ENCODE data around the gene BARHL1.

BARHL1 gene

DNA sequence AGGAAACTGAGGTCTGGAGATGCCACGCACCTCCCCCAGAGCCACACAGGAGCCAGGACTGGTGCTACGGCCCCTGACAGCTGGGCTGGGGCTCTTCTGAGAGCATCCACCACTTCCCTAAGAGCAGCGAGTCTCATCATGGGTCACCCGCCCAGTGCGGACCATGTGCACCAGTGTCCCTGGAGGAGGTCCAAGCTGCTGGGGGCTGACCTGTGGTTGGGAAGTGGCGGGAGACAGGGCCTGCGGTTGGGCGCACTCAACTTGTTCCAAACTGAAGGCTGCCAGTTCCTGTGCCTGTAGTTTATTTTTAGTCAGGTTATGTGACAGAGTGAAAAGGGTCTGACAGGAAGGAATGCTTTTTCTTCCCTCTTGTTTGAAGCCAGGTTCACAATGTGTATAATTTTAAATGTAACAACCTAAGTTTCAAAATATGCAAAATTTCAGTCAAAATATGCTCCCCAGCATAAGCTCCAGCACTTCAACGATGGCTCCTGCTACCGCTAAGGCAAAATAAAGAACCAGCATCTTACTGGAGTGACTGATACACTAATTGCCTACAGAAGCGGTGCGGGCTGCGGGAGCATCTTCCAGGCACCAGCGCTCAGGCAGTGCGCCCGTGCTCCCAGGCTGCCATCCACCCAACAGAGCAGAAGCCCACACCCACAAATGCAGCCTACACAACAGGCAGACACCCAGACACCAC is 14.8 kb downstream of the BARHL1 start:
- TF ChIP-seq CTCF (IDR thresholded peaks at IDR 0.05; ENCODE audit: borderline replicate concordance, insufficient read depth, low read depth, low read length), result no peak
- no peak overlapping the region for H3K4me3 ChIP-seq (ENCODE audit: low read depth, low read length)

DNA sequence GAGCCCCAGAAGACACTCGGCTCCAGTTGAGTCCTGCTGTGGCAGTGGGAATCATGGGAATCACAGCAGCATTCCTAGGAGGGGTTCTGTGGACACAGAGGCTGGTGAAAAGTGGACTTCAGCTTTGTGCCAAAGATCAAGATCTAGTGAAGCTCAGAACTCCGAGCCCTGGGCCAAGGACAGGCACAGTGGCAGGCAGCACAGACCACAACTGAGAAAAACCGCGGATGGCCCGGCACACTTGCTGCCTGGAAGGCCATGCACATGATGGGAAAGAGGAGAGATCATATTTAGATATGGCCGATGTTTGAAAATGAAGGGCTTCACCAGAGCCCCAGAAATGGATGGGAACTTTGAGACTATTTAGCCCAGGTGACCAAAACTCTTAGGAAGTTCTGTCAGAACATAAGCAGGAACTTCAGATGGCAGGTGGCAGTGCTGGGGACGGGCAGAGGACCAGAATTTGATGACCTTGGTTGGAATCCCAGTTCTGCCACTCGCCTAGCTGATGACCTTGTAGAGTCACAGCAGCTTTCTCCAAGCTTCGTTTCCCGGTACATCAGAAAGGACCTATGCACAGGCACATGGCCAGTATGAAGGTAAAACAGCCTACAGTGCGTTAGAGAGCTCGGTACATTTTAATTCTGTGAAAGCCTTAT is 18.0 kb downstream of the BARHL1 start:
- no peak overlapping the region for H3K4me3 ChIP-seq (ENCODE audit: low read depth, low read length)
- no peak for TF ChIP-seq CTCF (IDR thresholded peaks at IDR 0.05; ENCODE audit: borderline replicate concordance, insufficient read depth, low read depth, low read length)

- TF ChIP-seq CTCF (IDR thresholded peaks at IDR 0.05; ENCODE audit: borderline replicate concordance, insufficient read depth, low read depth, low read length), result no peak
- H3K4me3 ChIP-seq (ENCODE audit: low read depth, low read length), result no peak overlapping the region
These were observed 19.8 kb downstream of the BARHL1 start for GRCh38 chr9:132602207-132602606.

DNA sequence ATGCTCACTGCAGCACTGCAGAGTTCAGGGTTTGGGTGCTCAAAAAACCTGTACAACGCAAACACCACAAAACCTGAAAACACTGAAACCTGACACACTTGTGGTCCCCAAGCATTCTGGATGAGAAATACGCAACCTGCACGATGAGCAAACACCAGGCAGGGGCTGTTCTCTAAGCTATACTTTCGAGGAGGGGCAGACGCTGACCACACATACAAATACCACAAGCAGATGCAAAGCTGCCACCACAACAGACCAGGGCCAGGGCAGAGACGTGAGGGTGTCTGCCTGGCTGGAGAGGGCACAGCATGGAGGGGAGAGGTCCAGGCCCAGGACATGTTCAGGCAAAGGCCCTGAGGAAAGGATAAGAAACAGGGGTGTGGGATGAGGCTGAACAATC is 23.0 kb downstream of the BARHL1 start:
- H3K4me3 ChIP-seq (ENCODE audit: low read depth, low read length), result no peak overlapping the region
- no peak for TF ChIP-seq CTCF (IDR thresholded peaks at IDR 0.05; ENCODE audit: borderline replicate concordance, insufficient read depth, low read depth, low read length)

GRCh38 chr9:132606066-132606465 is 23.7 kb downstream of the BARHL1 start:
- no peak overlapping the region for H3K4me3 ChIP-seq (ENCODE audit: low read depth, low read length)
- TF ChIP-seq CTCF (IDR thresholded peaks at IDR 0.05; ENCODE audit: borderline replicate concordance, insufficient read depth, low read depth, low read length), result no peak

DNA sequence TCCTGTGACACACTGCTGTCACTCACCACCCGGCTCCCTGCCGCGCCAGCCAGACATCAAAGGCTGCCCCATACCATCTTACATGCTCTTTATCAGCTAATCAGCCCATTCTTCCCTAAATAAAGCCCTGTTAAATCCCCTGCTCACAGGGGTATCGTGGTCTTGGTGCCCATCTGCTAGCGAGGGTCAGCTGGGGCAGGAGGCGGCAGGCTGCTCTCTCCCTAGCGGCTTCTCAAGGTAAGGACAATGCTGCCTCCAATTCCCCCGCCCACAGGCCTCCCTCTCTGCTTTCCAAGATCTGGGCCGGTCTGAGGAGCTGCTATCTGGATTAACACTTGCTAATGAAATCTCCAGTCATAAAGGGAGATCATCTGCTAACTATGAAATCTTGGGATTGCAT is 26.8 kb downstream of the BARHL1 start:
- no peak for TF ChIP-seq CTCF (IDR thresholded peaks at IDR 0.05; ENCODE audit: borderline replicate concordance, insufficient read depth, low read depth, low read length)
- H3K4me3 ChIP-seq (ENCODE audit: low read depth, low read length), result no peak overlapping the region

- no peak overlapping the region for H3K4me3 ChIP-seq (ENCODE audit: low read depth, low read length)
- TF ChIP-seq CTCF (IDR thresholded peaks at IDR 0.05; ENCODE audit: borderline replicate concordance, insufficient read depth, low read depth, low read length), result no peak
These were observed 27.4 kb downstream of the BARHL1 start for GRCh38 chr9:132609829-132610228.
